Measurements from ENCODE around the gene FRMD4A. TPM values are rescaled to one million over a fixed set of nuclear protein-coding genes. Genes with fewer than 3 reads are reported as not detected.

The FRMD4A gene
- total and polyA plus RNA-seq, 12 donors: 9.1 to 29.6 (median 14.6) TPM

- intact Hi-C loops (cut with DNase I): no loop called here
- Histone ChIP-seq H3K4me1 (replicated peaks in 1 of 2) (peaks cover 0 to 18% of the 10 kb centered on the region in 2 donors), H3K27ac (no peak overlapping the region), H3K9me3 (replicated peaks in 1 of 3) (no peaks in the 10 kb centered on the region), H3K36me3 (replicated peaks in 1 of 2) (no peaks in the 10 kb centered on the region), H3K27me3 (no peaks in the 10 kb centered on the region), H3K4me3 (no peak overlapping the region)
- TF ChIP-seq CTCF (IDR thresholded peaks at IDR 0.05) (no peak), POLR2A (IDR thresholded peaks at IDR 0.05) (no peak)
- DNase-seq: no peak
- 58 to 79% (median 68%) methylated on average over 5 of the region's 5 CpGs for WGBS, 4 donors
Measured at GRCh38 chr10:13994932-13995331, 335.8 kb downstream of the FRMD4A start.

- WGBS, 4 donors: 55 to 72% (median 62%) methylated on average over 3 of the region's 3 CpGs
- H3K27ac ChIP-seq: peak overlapping the region in 1 of 5 donors; percentile 31
Measured at GRCh38 chr10:13993673-13994089, 337.0 kb downstream of the FRMD4A start.

GRCh38 chr10:13993169-13993568, 337.6 kb downstream of the FRMD4A start:
- Histone ChIP-seq H3K36me3 (replicated peaks in 1 of 2) (no peaks in the 10 kb centered on the region), H3K4me3 (no peak overlapping the region), H3K27ac (peak overlapping the region in 1 of 5 donors; percentile 31), H3K9me3 (replicated peaks in 1 of 3) (no peaks in the 10 kb centered on the region), H3K27me3 (no peaks in the 10 kb centered on the region), H3K4me1 (replicated peaks in 1 of 2) (peaks cover under 1 to 20% of the 10 kb centered on the region in 2 donors)
- no peak for TF ChIP-seq POLR2A (IDR thresholded peaks at IDR 0.05)
- TF ChIP-seq CTCF (IDR thresholded peaks at IDR 0.05): no peak
- intact Hi-C loops (cut with DNase I): no loop called here
- peak in 5 of 7 donors; percentile 36 to 58 (median 40) for DNase-seq
- WGBS, 4 donors: 11 to 26% (median 14%) methylated on average over 2 of the region's 2 CpGs

More at GRCh38 chr10:13993673-13994089, 337.0 kb downstream of the FRMD4A start:
- Histone ChIP-seq H3K27me3 (no peaks in the 10 kb centered on the region), H3K4me1 (replicated peaks in 1 of 2) (peaks cover 0 to 20% of the 10 kb centered on the region in 2 donors), H3K9me3 (replicated peaks in 1 of 3) (no peaks in the 10 kb centered on the region), H3K4me3 (no peak overlapping the region), H3K36me3 (replicated peaks in 1 of 2) (no peaks in the 10 kb centered on the region)
- TF ChIP-seq CTCF (IDR thresholded peaks at IDR 0.05): no peak
- no peak for TF ChIP-seq POLR2A (IDR thresholded peaks at IDR 0.05)
- intact Hi-C loops (cut with DNase I): no loop called here
- DNase-seq: no peak

GRCh38 chr10:13991353-13991752, 339.4 kb downstream of the FRMD4A start:
- H3K36me3 ChIP-seq (replicated peaks in 1 of 2): no peaks in the 10 kb centered on the region
- TF ChIP-seq POLR2A (IDR thresholded peaks at IDR 0.05): no peak
- no peak for TF ChIP-seq CTCF (IDR thresholded peaks at IDR 0.05)
- 55 to 88% (median 71%) methylated on average over 3 to 5 of the region's 5 CpGs for WGBS, 4 donors
- DNase-seq: no peak
- H3K4me1 ChIP-seq (replicated peaks in 1 of 2): peaks cover 6 to 26% of the 10 kb centered on the region in 2 donors
- intact Hi-C loops (cut with DNase I): no loop called here
- no peaks in the 10 kb centered on the region for H3K9me3 ChIP-seq (replicated peaks in 1 of 3)
- H3K4me3 ChIP-seq: no peak overlapping the region
- peak overlapping the region in 2 of 5 donors; percentile 54 to 81 for H3K27ac ChIP-seq
- no peaks in the 10 kb centered on the region for H3K27me3 ChIP-seq
